A673 (cell line): ENCODE results near the gene THOC2. TPM values are rescaled to one million over a fixed set of nuclear protein-coding genes. Genes with fewer than 3 reads are reported as not detected.

Source experiments
- BruUV-seq: library from RNA; stranded (reverse); fragments of 400-500 nt; replicated peaks from 2 replicates; lab custom pipeline; 2021; lab: Mats Ljungman, UMichigan
- CTCF ChIA-PET: fragments of 300-600 bp; sonication (Branson Sonifier 250); formaldehyde crosslinking; loops from one replicate; lab custom pipeline; 2022; ENCODE audit warnings: antibody characterized with exemption; lab: Charles Lee
- POLR2A ChIA-PET: fragments of 300-600 bp; sonication (Branson Sonifier 250); formaldehyde crosslinking; loops from one replicate; lab custom pipeline; 2022; ENCODE audit warnings: antibody characterized with exemption; ENCODE audit not compliant: low non-redundant PET; lab: Charles Lee
- DNase-seq: peaks from one replicate; pipeline ENCODE4 v3.0.0-alpha.2; 2015; ENCODE audit warnings: low spot score
- H3K27ac ChIP-seq: fragments of 200-600 bp; sonication (generic); 2 replicates; pipeline ENCODE4 v1.5.1; 2016; ENCODE audit warnings: mixed run types, low read depth, mild to moderate bottlenecking, mixed read lengths, antibody characterized with exemption, low read length; ENCODE audit not compliant: poor library complexity, severe bottlenecking
- H3K27me3 ChIP-seq: fragments of 200-600 bp; sonication (generic); replicated peaks from 2 replicates; pipeline ENCODE4 v1.6.1; 2017; ENCODE audit warnings: mixed run types, low read depth, mild to moderate bottlenecking, mixed read lengths, antibody characterized with exemption, low read length; ENCODE audit not compliant: insufficient read depth, poor library complexity
- H3K36me3 ChIP-seq: fragments of 200-600 bp; sonication (generic); 2 replicates; pipeline ENCODE4 v1.6.1; 2016; ENCODE audit warnings: mixed run types, mild to moderate bottlenecking, mixed read lengths, antibody characterized with exemption, low read length; ENCODE audit not compliant: insufficient read depth, poor library complexity, severe bottlenecking
- H3K4me1 ChIP-seq: fragments of 200-600 bp; sonication (generic); 2 replicates; pipeline ENCODE4 v1.6.1; 2017; ENCODE audit warnings: mixed run types, mild to moderate bottlenecking, mixed read lengths, antibody characterized with exemption, low read length; ENCODE audit not compliant: insufficient read depth, poor library complexity, severe bottlenecking
- H3K4me3 ChIP-seq: fragments of 200-600 bp; sonication (generic); 2 replicates; pipeline ENCODE4 v1.5.1; 2016; ENCODE audit warnings: low read depth, mixed run types, mild to moderate bottlenecking, mixed read lengths, low read length; ENCODE audit not compliant: poor library complexity, severe bottlenecking
- H3K9me3 ChIP-seq: fragments of 200-600 bp; sonication (generic); 2 replicates; pipeline ENCODE4 v1.6.1; 2016; ENCODE audit warnings: mixed run types, low read depth, mild to moderate bottlenecking, mixed read lengths, antibody characterized with exemption, low read length; ENCODE audit not compliant: poor library complexity, severe bottlenecking
- EZH2 ChIP-seq: fragments of 200-600 bp; sonication (generic); IDR thresholded peaks from 2 replicates; pipeline ENCODE4 v1.6.1; 2017; ENCODE audit warnings: borderline replicate concordance, low read depth, mild to moderate bottlenecking, mixed read lengths, antibody characterized with exemption, low read length; ENCODE audit not compliant: poor library complexity, severe bottlenecking
- intact Hi-C: fragments of 100-400 bp; cut with micrococcal nuclease; formaldehyde crosslinking; loops from one replicate; pipeline ENCODE4 v1.10.0; 2022; ENCODE audit not compliant: unreplicated experiment
- total RNA-seq: library from RNA; stranded (reverse); gene quantifications from 2 replicates; pipeline ENCODE4 v1.2.3, GENCODE V29; 2021
- TF ChIP-seq, protein P1 (sequence below): fragments of 300-800, 200-600 bp; sonication (generic); conservative IDR thresholded peaks from 2 replicates; pipeline ENCODE4 v1.5.1; 2017; ENCODE audit warnings: low read depth, mild to moderate bottlenecking, antibody characterized with exemption, low read length, moderate library complexity, mixed read lengths

Gene THOC2
- total RNA-seq, 1 experiment from 2014 or later, result 103 TPM

DNA sequence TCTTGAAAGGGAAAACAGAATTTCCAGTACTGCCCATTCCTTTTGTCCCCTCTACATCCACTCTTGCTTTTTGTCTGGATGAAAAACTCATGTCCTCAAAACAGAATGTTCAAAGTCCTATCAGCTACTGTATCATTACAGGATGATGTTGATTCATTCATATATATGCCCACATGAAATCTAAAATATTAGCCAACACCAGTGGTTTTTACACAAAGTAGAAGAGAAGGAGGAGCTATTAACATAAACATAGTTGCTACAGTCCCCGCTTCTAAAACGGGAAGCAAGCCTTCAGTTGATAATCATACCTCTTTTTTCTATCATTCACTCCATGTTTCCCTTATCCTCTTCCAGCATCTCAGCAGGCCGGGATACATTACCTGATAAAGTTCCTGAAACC, 7.7 kb upstream of the THOC2 start:
- Histone ChIP-seq H3K27ac (no peak overlapping the region), H3K36me3 (no peaks in the 10 kb centered on the region), H3K9me3 (no peaks in the 10 kb centered on the region), H3K27me3 (no peaks in the 10 kb centered on the region), H3K4me1 (no peaks in the 10 kb centered on the region), H3K4me3 (no peak overlapping the region)
- ChIA-PET POLR2A (no interaction called here), CTCF (no interaction called here)
- no TSS peak for BruUV-seq
- no peak for DNase-seq
- intact Hi-C loops, result no loop called here
- no peak for TF ChIP-seq EZH2
- TF ChIP-seq, protein P1, sequence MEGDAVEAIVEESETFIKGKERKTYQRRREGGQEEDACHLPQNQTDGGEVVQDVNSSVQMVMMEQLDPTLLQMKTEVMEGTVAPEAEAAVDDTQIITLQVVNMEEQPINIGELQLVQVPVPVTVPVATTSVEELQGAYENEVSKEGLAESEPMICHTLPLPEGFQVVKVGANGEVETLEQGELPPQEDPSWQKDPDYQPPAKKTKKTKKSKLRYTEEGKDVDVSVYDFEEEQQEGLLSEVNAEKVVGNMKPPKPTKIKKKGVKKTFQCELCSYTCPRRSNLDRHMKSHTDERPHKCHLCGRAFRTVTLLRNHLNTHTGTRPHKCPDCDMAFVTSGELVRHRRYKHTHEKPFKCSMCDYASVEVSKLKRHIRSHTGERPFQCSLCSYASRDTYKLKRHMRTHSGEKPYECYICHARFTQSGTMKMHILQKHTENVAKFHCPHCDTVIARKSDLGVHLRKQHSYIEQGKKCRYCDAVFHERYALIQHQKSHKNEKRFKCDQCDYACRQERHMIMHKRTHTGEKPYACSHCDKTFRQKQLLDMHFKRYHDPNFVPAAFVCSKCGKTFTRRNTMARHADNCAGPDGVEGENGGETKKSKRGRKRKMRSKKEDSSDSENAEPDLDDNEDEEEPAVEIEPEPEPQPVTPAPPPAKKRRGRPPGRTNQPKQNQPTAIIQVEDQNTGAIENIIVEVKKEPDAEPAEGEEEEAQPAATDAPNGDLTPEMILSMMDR, result no peak

GRCh38 chrX:123740006-123740405, 7.2 kb upstream of the THOC2 start:
- H3K4me1 ChIP-seq, result no peaks in the 10 kb centered on the region
- H3K36me3 ChIP-seq, result no peaks in the 10 kb centered on the region
- DNase-seq, result no peak
- CTCF ChIA-PET, result no interaction called here
- H3K4me3 ChIP-seq, result no peak overlapping the region
- H3K27ac ChIP-seq, result no peak overlapping the region
- TF ChIP-seq EZH2, result no peak
- TF ChIP-seq, protein P1, result no peak
- no peaks in the 10 kb centered on the region for H3K9me3 ChIP-seq
- POLR2A ChIA-PET, result no interaction called here
- intact Hi-C loops, result no loop called here
- no TSS peak for BruUV-seq
- H3K27me3 ChIP-seq, result no peaks in the 10 kb centered on the region

DNA sequence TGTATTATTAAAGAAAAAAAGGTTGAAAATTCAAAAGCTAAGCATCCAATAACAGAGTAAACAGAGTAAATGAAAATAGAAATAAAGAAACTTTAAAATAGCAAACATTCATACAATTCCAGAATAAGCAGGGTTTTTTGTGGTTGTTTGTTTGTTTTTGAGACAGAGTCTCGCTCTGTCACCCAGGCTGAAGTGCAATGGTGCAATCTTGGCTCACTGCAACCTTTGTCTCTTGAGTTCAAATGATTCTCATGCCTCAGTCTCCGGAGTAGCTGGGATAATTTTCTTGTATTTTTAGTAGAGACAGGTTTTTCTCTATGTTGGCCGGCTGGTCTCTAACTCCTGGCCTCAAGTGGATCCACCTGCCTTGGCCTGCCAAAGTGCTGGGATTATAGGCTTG, 6.6 kb upstream of the THOC2 start:
- no peaks in the 10 kb centered on the region for H3K27me3 ChIP-seq
- DNase-seq, result no peak
- TF ChIP-seq, protein P1, result no peak
- no peak for TF ChIP-seq EZH2
- H3K9me3 ChIP-seq, result no peaks in the 10 kb centered on the region
- H3K27ac ChIP-seq, result no peak overlapping the region
- ChIA-PET POLR2A (no interaction called here), CTCF (no interaction called here)
- BruUV-seq, result no TSS peak
- intact Hi-C loops, result loop anchor here (10.0 kb wide), 1 partner anchor 135 kb away; no protein-coding TSS in a partner anchor
- no peaks in the 10 kb centered on the region for H3K36me3 ChIP-seq
- no peaks in the 10 kb centered on the region for H3K4me1 ChIP-seq
- H3K4me3 ChIP-seq, result no peak overlapping the region
